H9 (cell line): ENCODE data around the gene SDK2. TPM values are rescaled to one million over a fixed set of nuclear protein-coding genes. Genes with fewer than 3 reads are reported as not detected.

Source experiments
- DNase-seq: peaks from one replicate; pipeline ENCODE4 v3.0.0-alpha.2; 2017
- H2AFZ ChIP-seq: one replicate; pipeline ENCODE4 v1.6.1; 2013; ENCODE audit warnings: mild to moderate bottlenecking, low read length, control low read depth, moderate library complexity
- H2AK5ac ChIP-seq: 2 replicates; pipeline ENCODE4 v1.6.1; 2013; ENCODE audit warnings: low read length, control low read depth, mixed read lengths; ENCODE audit not compliant: insufficient read length
- H2BK120ac ChIP-seq: one replicate; pipeline ENCODE4 v1.6.1; 2013; ENCODE audit warnings: low read depth, mild to moderate bottlenecking, low read length, control low read depth, inconsistent platforms; ENCODE audit not compliant: poor library complexity, severe bottlenecking
- H2BK12ac ChIP-seq: 2 replicates; pipeline ENCODE4 v1.6.1; 2013; ENCODE audit warnings: low read length, control low read depth, mixed read lengths, low read depth; ENCODE audit not compliant: insufficient read length
- H2BK15ac ChIP-seq: 2 replicates; pipeline ENCODE4 v1.6.1; 2013; ENCODE audit warnings: low read depth, low read length, control low read depth
- H2BK20ac ChIP-seq: one replicate; pipeline ENCODE4 v1.6.1; 2013; ENCODE audit warnings: low read depth, mild to moderate bottlenecking, low read length, control low read depth, inconsistent platforms; ENCODE audit not compliant: poor library complexity, severe bottlenecking
- H2BK5ac ChIP-seq: 2 replicates; pipeline ENCODE4 v1.6.1; 2013; ENCODE audit warnings: low read length, control low read depth, mixed read lengths; ENCODE audit not compliant: insufficient read length
- H3K14ac ChIP-seq: 2 replicates; pipeline ENCODE4 v1.6.1; 2013; ENCODE audit warnings: low read length, control low read depth; ENCODE audit not compliant: insufficient read depth
- H3K18ac ChIP-seq: 2 replicates; pipeline ENCODE4 v1.6.1; 2013; ENCODE audit warnings: low read depth, mild to moderate bottlenecking, mixed read lengths, low read length, control low read depth; ENCODE audit not compliant: insufficient read length
- H3K23ac ChIP-seq: 2 replicates; pipeline ENCODE4 v1.6.1; 2013; ENCODE audit warnings: low read length, control low read depth, mixed read lengths, low read depth; ENCODE audit not compliant: insufficient read length
- H3K23me2 ChIP-seq: 2 replicates; pipeline ENCODE4 v1.6.1; 2013; ENCODE audit warnings: low read depth, mild to moderate bottlenecking, mixed read lengths, low read length, control low read depth; ENCODE audit not compliant: insufficient read length, poor library complexity, severe bottlenecking
- H3K27ac ChIP-seq: 2 replicates; pipeline ENCODE4 v1.5.1; 2013; ENCODE audit warnings: low read length, control low read depth, mixed read lengths, low read depth; ENCODE audit not compliant: insufficient read length
- H3K27me3 ChIP-seq: 2 replicates; pipeline ENCODE4 v1.6.1; 2013; ENCODE audit warnings: low read length, control low read depth, inconsistent platforms; ENCODE audit not compliant: insufficient read depth
- H3K4ac ChIP-seq: 2 replicates; pipeline ENCODE4 v1.6.1; 2013; ENCODE audit warnings: low read depth, mild to moderate bottlenecking, control low read depth, inconsistent platforms, low read length, moderate library complexity
- H3K4me1 ChIP-seq: 2 replicates; pipeline ENCODE4 v1.6.1; 2013; ENCODE audit warnings: low read length, control low read depth, inconsistent platforms; ENCODE audit not compliant: insufficient read depth
- H3K4me2 ChIP-seq: 2 replicates; pipeline ENCODE4 v1.6.1; 2013; ENCODE audit warnings: low read length, control low read depth, mixed read lengths; ENCODE audit not compliant: insufficient read length, insufficient read depth
- H3K56ac ChIP-seq: 2 replicates; pipeline ENCODE4 v1.6.1; 2013; ENCODE audit warnings: low read depth, mild to moderate bottlenecking, mixed read lengths, low read length, control low read depth; ENCODE audit not compliant: insufficient read length
- H3K79me1 ChIP-seq: 2 replicates; pipeline ENCODE4 v1.6.1; 2013; ENCODE audit warnings: low read depth, mild to moderate bottlenecking, moderate library complexity, low read length, control low read depth, inconsistent platforms; ENCODE audit not compliant: insufficient read depth, poor library complexity, severe bottlenecking
- H3K79me2 ChIP-seq: 2 replicates; pipeline ENCODE4 v1.6.1; 2013; ENCODE audit warnings: low read length, control low read depth, inconsistent platforms; ENCODE audit not compliant: insufficient read depth
- H3K9ac ChIP-seq: 2 replicates; pipeline ENCODE4 v1.6.1; 2013; ENCODE audit warnings: low read length, control low read depth, mixed read lengths; ENCODE audit not compliant: insufficient read length; ENCODE audit errors: extremely low read depth
- H3K9me3 ChIP-seq: one replicate; pipeline ENCODE4 v1.6.1; 2013; ENCODE audit warnings: low read depth, low read length, inconsistent platforms; ENCODE audit not compliant: control insufficient read depth
- H3T11ph ChIP-seq: one replicate; pipeline ENCODE4 v1.6.1; 2013; ENCODE audit warnings: mild to moderate bottlenecking, low read length, control low read depth, inconsistent platforms
- H4K20me1 ChIP-seq: one replicate; pipeline ENCODE4 v1.6.1; 2013; ENCODE audit not compliant: control insufficient read depth, insufficient read length, insufficient read depth
- H4K5ac ChIP-seq: 2 replicates; pipeline ENCODE4 v1.6.1; 2013; ENCODE audit warnings: low read depth, mild to moderate bottlenecking, mixed read lengths, low read length, control low read depth; ENCODE audit not compliant: insufficient read length
- H4K8ac ChIP-seq: replicated peaks from 2 replicates; pipeline ENCODE4 v1.6.1; 2013; ENCODE audit warnings: low read length, control low read depth, mixed read lengths, low read depth; ENCODE audit not compliant: insufficient read length
- H4K91ac ChIP-seq: 2 replicates; pipeline ENCODE4 v1.6.1; 2013; ENCODE audit warnings: low read depth, mild to moderate bottlenecking, moderate library complexity, mixed read lengths, low read length, control low read depth; ENCODE audit not compliant: insufficient read length
- H3K27ac Mint-ChIP-seq, 3 experiments: 2 replicates in 2 of 3; 3 replicates in 1 of 3; pipeline ENCODE4 v1.8.0; 2020 to 2021; ENCODE audit warnings: mixed read lengths in 3 of 3, mild to moderate bottlenecking in 1 of 3, moderate library complexity in 1 of 3
- H3K27me3 Mint-ChIP-seq: 2 replicates; pipeline ENCODE4 v1.8.0; 2021; ENCODE audit warnings: low read depth, mild to moderate bottlenecking, moderate library complexity, mixed read lengths
- H3K36me3 Mint-ChIP-seq, 3 experiments: 2 replicates in 2 of 3; 3 replicates in 1 of 3; pipeline ENCODE4 v1.8.0; 2020 to 2021; ENCODE audit warnings: low read depth in 3 of 3, mixed read lengths in 3 of 3; ENCODE audit not compliant: insufficient read depth in 1 of 3
- H3K4me1 Mint-ChIP-seq, 2 experiments: 2 replicates each; pipeline ENCODE4 v1.8.0; 2020; ENCODE audit warnings: mixed read lengths in 2 of 2
- H3K4me3 Mint-ChIP-seq, 2 experiments: 2 replicates in 1 of 2; 3 replicates in 1 of 2; pipeline ENCODE4 v1.8.0; 2020 to 2021; ENCODE audit warnings: mild to moderate bottlenecking in 2 of 2, mixed read lengths in 2 of 2, moderate library complexity in 1 of 2
- H3K9me3 Mint-ChIP-seq, 2 experiments: 2 replicates in 1 of 2; 3 replicates in 1 of 2; pipeline ENCODE4 v1.8.0; 2020; ENCODE audit warnings: mild to moderate bottlenecking in 2 of 2, mixed read lengths in 2 of 2, moderate library complexity in 1 of 2
- WGBS: extraction: QIAGEN DNeasy Blood & Tissue Kit; methylation state at CpG from one replicate; pipeline ENCODE4 v1.1.7; 2013; ENCODE audit warnings: missing lambda C conversion rate, low lambda C conversion rate, mixed read lengths; ENCODE audit not compliant: insufficient read length; ENCODE audit errors: extremely low coverage; 5-methylcytosine and 5-hydroxymethylcytosine counted together
- total RNA-seq: library from RNA; stranded (reverse); gene quantifications from 2 replicates; pipeline ENCODE4 v1.2.1, GENCODE V29; 2021
- TF ChIP-seq, protein P1 (sequence below): fragments of 200-600 bp; sonication (generic); conservative IDR thresholded peaks from 3 replicates; pipeline ENCODE4 v1.8.0; 2021; ENCODE audit warnings: antibody characterized with exemption, mild to moderate bottlenecking

SDK2 gene
- total RNA-seq, 1 experiment from 2014 or later: 9.1 TPM

DNA sequence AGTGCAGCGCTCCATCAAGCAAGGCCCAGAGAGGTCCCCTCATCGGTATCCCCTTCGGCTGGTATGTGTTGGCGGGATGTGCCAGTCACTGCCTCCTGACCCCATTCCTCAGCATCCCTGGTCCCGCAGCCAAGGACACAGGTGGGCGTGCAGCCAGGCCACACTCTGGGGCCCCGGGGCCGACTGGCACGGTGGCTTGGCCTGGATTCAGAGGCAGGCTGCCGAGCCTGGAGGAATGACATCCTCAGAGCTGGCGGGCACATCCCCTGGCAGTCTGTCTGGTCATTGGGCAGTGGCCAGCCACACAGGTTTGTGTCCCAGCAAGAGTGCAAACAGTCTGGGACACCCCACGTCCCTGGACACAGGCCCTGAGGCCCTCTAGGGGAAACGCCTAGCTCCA is 111.1 kb downstream of the SDK2 start:
- H3K23ac ChIP-seq: no peak overlapping the region
- WGBS: no CpG with 5 or more reads among the region's 13 CpGs

More for the DNA sequence above, 111.1 kb downstream of the SDK2 start:
- H3K9ac ChIP-seq: no peak overlapping the region
- no peak for DNase-seq
- H3K9me3 ChIP-seq: no peaks in the 10 kb centered on the region
- H3K79me1 ChIP-seq: no peaks in the 10 kb centered on the region
- H4K20me1 ChIP-seq: no peaks in the 10 kb centered on the region
- H3K23me2 ChIP-seq: no peaks in the 10 kb centered on the region
- no peak overlapping the region for H3K4me2 ChIP-seq
- no peak overlapping the region for H2BK15ac ChIP-seq
- no peak overlapping the region for H2BK12ac ChIP-seq
- H3K4me3 Mint-ChIP-seq: no peak overlapping the region
- H2BK20ac ChIP-seq: no peak overlapping the region
- H2AK5ac ChIP-seq: no peak overlapping the region
- H2AFZ ChIP-seq: no peak overlapping the region
- no peak overlapping the region for H3K18ac ChIP-seq
- H3K56ac ChIP-seq: no peak overlapping the region
- H3K27ac ChIP-seq: no peak overlapping the region
- H4K8ac ChIP-seq: no peak overlapping the region
- no peaks in the 10 kb centered on the region for H3K79me2 ChIP-seq
- peak overlapping the region; percentile 12; the same call in 1 of the 2 replicates for H3K14ac ChIP-seq
- no peak overlapping the region for H2BK5ac ChIP-seq
- H3K36me3 Mint-ChIP-seq: no peaks in the 10 kb centered on the region
- peaks cover 29 to 59% of the 10 kb centered on the region in 2 experiments for H3K4me1 Mint-ChIP-seq
- no peak overlapping the region for H3K4ac ChIP-seq
- no peak overlapping the region for H3K27ac Mint-ChIP-seq
- peaks cover 4% of the 10 kb centered on the region; the same call in 1 of the 2 replicates for H3K4me1 ChIP-seq
- H3K27me3 Mint-ChIP-seq: peaks cover 1% of the 10 kb centered on the region
- H4K5ac ChIP-seq: no peak overlapping the region
- no peak overlapping the region for H4K91ac ChIP-seq
- H3T11ph ChIP-seq: no peak overlapping the region
- H3K9me3 Mint-ChIP-seq: no peaks in the 10 kb centered on the region
- H3K27me3 ChIP-seq: no peaks in the 10 kb centered on the region
- TF ChIP-seq, protein P1, sequence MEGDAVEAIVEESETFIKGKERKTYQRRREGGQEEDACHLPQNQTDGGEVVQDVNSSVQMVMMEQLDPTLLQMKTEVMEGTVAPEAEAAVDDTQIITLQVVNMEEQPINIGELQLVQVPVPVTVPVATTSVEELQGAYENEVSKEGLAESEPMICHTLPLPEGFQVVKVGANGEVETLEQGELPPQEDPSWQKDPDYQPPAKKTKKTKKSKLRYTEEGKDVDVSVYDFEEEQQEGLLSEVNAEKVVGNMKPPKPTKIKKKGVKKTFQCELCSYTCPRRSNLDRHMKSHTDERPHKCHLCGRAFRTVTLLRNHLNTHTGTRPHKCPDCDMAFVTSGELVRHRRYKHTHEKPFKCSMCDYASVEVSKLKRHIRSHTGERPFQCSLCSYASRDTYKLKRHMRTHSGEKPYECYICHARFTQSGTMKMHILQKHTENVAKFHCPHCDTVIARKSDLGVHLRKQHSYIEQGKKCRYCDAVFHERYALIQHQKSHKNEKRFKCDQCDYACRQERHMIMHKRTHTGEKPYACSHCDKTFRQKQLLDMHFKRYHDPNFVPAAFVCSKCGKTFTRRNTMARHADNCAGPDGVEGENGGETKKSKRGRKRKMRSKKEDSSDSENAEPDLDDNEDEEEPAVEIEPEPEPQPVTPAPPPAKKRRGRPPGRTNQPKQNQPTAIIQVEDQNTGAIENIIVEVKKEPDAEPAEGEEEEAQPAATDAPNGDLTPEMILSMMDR: no peak
- H2BK120ac ChIP-seq: no peak overlapping the region
